C4-2B (cell line): Measurements from ENCODE around the gene PBRM1.

Source experiments
- CTCF ChIP-seq: fragments of 450-650 bp; conservative IDR thresholded peaks from 2 replicates; pipeline ENCODE4 v1.5.1; 2017; ENCODE audit warnings: mild to moderate bottlenecking
- ZFX ChIP-seq: fragments of 450-650 bp; IDR thresholded peaks from 2 replicates; pipeline ENCODE4 v1.6.1; 2017

GRCh38 chr3:52733256-52733891 lies 47.7 kb upstream of the PBRM1 start:
- TF ChIP-seq CTCF: no peak
- no peak for TF ChIP-seq ZFX
